ENCODE data around the gene ALDH5A1. TPM values are rescaled to one million over a fixed set of nuclear protein-coding genes. Genes with fewer than 3 reads are reported as not detected.

Gene ALDH5A1
- 14.5 TPM for total RNA-seq

GRCh38 chr6:24494821-24495795, at the start of gene ALDH5A1:
Gene ALDH5A1, plus strand, starts transcription at chr6:24494969. Its CDS starts 28 bp downstream, at chr6:24494997.
- peak; percentile 58 to 79 (median 76) for DNase-seq (ENCODE audit: low read depth in 2 of 3, low spot score in 2 of 3)

DNA sequence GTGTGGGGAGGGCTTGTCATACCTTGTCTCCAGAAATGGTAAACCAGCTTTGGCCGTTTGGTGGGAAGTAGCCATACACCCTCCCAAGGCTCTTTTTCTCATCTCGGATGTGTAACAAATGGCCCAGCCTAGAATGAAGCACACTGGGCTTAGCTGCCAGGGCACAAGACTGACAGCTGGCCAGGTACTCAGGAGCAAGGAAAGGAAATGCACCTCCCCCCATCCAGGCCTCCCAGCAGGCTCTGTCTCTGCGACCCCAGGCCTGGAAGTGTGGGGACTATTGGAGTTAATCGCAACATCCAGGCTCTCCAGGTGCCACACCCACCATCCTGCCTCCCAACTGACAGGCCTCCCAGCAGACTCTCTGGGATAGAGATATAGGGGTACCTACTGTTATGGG, 49.1 kb upstream of the ALDH5A1 start:
- no peak for DNase-seq (ENCODE audit: low read depth in 2 of 3, low spot score in 2 of 3)

DNA sequence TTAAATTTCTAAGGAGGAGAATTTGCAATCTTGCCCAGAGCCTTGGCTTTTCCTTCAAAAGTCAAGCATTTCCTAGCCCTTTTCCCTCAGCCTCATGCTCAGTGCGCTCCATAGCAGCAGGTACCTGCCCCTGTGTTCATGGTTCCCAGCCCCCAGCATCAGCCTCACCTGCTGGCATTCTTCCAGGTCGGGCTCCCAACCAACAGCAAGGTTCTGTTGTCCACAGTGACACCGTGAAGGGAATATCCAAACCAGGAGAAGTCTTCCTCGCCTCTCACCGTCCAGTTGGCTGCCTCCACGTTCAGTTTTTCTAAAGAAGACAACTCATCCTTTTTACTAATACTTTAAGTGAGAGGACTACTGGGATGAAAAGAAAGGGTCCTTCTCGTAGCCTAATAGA, 48.1 kb upstream of the ALDH5A1 start:
- no peak for DNase-seq (ENCODE audit: low read depth in 2 of 3, low spot score in 2 of 3)

DNA sequence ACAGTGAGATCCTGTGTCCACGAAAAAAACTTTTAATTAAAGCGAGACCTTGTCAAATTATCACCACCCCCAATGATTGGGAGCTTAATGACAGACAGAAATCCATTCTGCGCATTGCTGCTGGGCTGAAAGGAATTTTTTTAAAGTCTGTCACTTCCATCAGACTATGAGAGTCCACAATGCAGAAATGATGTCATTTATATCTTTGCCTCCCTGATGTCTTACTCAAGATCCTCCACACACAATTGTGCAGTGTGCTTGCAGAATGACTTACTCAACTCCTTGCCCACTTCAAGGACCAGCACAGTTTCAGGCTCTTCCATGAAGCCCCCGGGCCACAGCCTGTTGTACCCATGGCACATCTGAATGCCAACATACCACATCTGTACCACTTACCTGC, 46.4 kb upstream of the ALDH5A1 start:
- no peak for DNase-seq (ENCODE audit: low read depth in 2 of 3, low spot score in 2 of 3)

- DNase-seq (ENCODE audit: low read depth in 2 of 3, low spot score in 2 of 3), result no peak
These were observed 45.8 kb upstream of the ALDH5A1 start for GRCh38 chr6:24448828-24449525.

GRCh38 chr6:24451581-24452388, 43.0 kb upstream of the ALDH5A1 start:
- DNase-seq (ENCODE audit: low read depth in 2 of 3, low spot score in 2 of 3), result no peak

DNA sequence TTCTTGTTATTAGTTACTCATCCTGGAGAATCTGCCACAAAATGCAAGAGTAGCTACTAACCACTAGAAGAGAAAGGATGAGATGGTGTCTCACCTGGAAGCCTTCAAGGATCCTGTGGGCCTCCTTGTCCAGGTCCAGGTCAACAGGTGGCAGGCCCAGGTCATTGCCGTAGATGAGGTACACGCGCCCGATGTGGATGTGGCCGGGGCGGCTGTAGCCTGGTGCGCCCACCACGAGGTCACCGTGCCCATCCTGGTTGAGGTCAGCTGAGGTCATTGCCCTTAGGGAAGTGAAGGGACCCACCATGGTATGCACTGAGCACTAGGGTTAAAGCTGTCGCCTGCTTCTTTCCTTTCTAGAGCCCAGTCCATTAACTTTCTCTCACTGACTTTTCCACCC, 40.8 kb upstream of the ALDH5A1 start:
- DNase-seq (ENCODE audit: low read depth in 2 of 3, low spot score in 2 of 3), result no peak

- peak in 1 of 3 donors; percentile 4 for DNase-seq (ENCODE audit: low read depth in 2 of 3, low spot score in 2 of 3)
These were observed 40.3 kb upstream of the ALDH5A1 start for GRCh38 chr6:24454452-24454851.

DNA sequence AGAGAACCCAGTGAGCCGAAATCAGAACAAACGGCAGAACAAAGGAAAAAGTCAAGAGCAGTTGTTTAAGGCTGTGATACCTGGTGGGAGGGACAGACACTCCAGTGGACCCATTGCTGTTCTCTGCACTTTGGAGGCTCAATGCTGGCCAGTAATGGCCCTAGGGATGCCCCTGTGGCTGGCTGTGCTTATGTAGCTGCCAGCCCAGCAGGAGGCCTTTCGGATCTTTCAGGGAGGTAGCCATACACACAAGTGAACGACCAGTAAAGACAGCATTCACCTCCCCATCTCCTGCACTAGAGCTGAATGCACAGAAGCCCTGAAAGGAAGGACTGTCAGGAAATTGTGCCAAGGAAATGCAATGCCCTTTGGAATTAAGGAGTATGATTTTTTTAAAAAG, 39.7 kb upstream of the ALDH5A1 start:
- DNase-seq (ENCODE audit: low read depth in 2 of 3, low spot score in 2 of 3), result no peak

DNA sequence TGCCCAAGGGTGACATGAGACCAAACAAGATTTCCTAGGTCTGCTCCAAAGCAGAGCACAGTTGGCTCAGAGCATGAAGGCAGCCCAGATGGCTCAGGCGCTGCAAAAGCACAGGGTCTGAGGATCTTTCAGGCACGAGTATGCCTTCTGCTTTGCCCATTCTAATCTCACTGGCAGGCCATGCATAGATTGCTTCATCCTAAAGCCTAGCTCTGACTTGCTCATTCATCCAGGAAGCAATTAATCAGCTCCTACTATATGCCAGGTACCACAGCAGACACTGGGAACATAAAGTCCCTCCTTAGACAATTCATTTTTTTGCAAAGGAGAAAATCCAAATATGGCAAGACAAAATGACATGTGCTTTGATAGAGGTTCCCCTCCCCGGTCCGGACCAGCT, 36.6 kb upstream of the ALDH5A1 start:
- no peak for DNase-seq (ENCODE audit: low read depth in 2 of 3, low spot score in 2 of 3)

DNA sequence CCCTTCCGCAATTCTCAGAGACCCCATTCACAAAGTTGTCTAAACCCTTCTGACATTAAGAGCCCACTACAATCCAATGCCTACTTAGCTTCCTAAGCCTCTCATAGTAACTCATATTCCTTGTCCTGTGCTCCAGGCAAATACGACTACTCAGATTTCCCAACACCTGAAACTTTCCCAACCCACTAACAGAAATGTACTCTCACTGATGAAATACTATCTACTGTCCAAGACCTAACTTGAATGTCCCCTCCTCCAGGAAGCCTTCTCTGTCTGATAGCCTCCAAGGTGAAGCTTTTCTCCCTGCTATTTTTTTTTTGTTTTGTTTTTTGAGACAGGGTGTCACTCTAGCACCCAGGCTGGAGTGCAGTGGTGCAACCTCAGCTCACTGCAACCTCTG, 35.8 kb upstream of the ALDH5A1 start:
- DNase-seq (ENCODE audit: low read depth in 2 of 3, low spot score in 2 of 3), result no peak

- DNase-seq (ENCODE audit: low read depth in 2 of 3, low spot score in 2 of 3), result no peak
These were observed 33.8 kb upstream of the ALDH5A1 start for GRCh38 chr6:24460966-24461365.

DNA sequence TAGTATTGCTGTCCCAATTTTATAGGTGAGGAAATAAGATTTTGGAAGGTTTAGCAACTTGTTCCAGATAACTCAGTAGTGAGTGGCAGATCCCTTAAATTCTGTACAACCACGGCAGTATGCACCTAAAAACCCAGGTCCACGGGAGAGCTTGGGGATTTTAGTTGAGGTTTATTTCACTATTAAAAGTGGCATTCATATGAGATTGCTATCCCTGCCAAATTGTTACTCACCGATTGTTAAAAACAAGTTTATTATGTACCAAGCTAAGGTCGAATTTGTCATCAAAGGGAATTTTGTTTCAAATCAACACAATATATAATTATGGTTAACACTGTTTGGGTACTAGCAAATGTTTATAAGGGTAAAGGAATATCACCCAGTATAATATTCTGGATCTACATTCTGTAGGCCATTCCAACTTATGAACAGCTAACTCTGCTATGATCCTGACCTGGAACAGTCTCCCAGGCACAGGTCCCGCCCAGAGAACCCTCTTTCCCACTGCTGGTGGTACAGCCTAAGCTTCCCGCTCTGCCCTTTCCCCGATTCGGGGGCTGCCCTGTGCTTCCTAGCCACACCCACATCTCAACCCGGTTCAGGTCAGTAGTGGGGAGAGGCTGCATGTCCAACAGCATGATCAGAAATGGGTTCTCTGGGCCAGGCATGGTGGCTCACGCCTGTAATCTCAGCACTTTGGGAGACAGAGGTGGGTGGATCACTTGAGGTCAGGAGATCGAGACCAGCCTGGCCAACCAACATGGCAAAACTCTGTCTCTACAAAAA, 30.3 kb upstream of the ALDH5A1 start:
- DNase-seq (ENCODE audit: low read depth in 2 of 3, low spot score in 2 of 3), result no peak

DNA sequence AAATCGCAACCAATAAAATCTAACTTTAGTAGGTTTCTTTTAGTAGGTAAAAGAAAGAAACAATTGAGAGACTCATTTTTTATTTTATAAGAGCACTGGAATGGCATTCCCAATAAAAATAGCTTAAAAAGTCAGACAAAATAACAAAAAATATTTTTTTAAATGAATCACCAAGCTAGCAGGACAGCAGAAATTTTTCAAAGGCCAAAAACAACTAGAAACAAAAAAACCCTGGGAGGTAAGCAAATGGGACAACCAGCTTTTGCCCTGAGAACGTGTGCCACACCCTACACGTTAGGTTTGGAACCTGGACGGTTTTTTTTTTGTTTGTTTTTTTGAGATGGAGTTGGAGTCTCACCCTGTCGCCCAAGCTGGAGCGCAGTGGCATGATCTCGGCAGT, 25.0 kb upstream of the ALDH5A1 start:
- no peak for DNase-seq (ENCODE audit: low read depth in 2 of 3, low spot score in 2 of 3)

DNA sequence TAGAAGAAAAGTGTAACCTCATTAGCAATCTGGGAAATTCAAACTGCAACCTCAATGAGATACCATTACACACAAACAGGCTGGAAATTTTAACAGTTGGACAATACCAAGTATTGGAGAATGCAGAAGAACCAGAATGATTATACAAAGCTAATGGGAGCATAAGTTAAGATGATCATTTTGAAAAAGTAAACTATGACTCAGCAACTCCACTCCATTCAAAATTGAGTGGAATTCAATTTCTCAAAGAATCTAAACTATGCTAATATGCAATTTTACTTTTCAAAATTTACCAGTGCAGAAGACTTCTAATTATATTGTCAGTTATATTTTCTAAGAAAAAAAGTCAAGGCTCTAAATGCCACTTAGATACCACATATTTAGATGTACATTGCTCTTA, 22.6 kb upstream of the ALDH5A1 start:
- DNase-seq (ENCODE audit: low read depth in 2 of 3, low spot score in 2 of 3), result no peak

DNA sequence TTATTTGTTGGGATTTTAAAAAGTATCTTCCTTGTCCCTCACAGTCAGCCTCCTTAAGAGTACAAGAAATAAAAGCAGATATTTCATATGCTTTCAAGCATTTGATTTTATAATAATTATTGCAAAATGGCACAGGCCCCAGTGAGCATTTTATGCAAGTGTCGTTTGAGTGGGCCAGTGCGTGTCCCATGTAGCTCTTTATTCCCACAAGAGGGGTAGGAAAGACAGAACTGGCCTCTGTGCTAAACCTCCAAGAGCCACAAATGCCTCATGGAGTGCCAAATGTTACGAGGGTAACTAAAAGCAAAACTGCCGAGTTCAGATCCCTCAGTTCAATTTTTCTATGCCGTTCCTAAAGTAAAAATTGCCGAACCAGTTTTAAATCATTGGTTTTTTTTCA, 18.1 kb upstream of the ALDH5A1 start:
- no peak for DNase-seq (ENCODE audit: low read depth in 2 of 3, low spot score in 2 of 3)

- DNase-seq (ENCODE audit: low read depth in 2 of 3, low spot score in 2 of 3), result no peak
These were observed 17.7 kb upstream of the ALDH5A1 start for GRCh38 chr6:24477070-24477469.

- DNase-seq (ENCODE audit: low read depth in 2 of 3, low spot score in 2 of 3), result no peak
These were observed 15.9 kb upstream of the ALDH5A1 start for GRCh38 chr6:24478903-24479302.

DNA sequence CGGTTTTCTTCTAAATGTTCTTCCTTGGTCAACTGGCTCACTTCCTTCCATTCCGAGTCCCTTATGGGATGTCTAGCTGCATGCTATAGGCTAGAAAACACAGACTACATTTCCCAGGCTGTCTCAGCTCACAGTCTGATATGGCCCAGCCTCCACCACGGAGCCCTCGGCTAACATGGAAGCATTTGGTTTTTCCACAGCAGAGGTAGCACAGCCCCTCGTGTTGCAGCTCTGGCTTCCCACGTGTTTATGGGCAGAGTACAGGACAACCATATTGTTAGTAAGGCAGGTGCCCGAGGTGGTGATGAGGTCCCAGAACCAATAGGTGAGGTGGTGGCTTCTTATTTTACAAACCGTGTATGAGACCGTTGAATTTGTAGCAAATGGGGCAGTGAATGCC, 14.1 kb upstream of the ALDH5A1 start:
- DNase-seq (ENCODE audit: low read depth in 2 of 3, low spot score in 2 of 3), result no peak

- no peak for DNase-seq (ENCODE audit: low read depth in 2 of 3, low spot score in 2 of 3)
These were observed 13.3 kb upstream of the ALDH5A1 start for GRCh38 chr6:24481449-24481848.

Data from hematopoietic multipotent progenitor cell (in vitro differentiated cells).